Hematopoietic multipotent progenitor cell (in vitro differentiated cells): Measurements from ENCODE around the gene CAPN15. TPM values are rescaled to one million over a fixed set of nuclear protein-coding genes. Genes with fewer than 3 reads are reported as not detected.
"Not testable (repeated sequence)": the region's sequence is repeated elsewhere in the genome, so short reads cannot be mapped to it uniquely, and the experiment has no call there.

Experiments
- DNase-seq, 3 donors: peaks; one replicate each; pipeline ENCODE4 v3.0.0-alpha.2; 2011 to 2015; ENCODE audit warnings: low read depth in 2 of 3, low spot score in 2 of 3
- total RNA-seq: library from RNA; depleted of rRNA; stranded (reverse); fragments of >200 nt; gene quantifications from one replicate; pipeline ENCODE4 v1.2.3, GENCODE V29; 2012

Gene CAPN15
- total RNA-seq, 1 donor = 59.2 TPM

DNA sequence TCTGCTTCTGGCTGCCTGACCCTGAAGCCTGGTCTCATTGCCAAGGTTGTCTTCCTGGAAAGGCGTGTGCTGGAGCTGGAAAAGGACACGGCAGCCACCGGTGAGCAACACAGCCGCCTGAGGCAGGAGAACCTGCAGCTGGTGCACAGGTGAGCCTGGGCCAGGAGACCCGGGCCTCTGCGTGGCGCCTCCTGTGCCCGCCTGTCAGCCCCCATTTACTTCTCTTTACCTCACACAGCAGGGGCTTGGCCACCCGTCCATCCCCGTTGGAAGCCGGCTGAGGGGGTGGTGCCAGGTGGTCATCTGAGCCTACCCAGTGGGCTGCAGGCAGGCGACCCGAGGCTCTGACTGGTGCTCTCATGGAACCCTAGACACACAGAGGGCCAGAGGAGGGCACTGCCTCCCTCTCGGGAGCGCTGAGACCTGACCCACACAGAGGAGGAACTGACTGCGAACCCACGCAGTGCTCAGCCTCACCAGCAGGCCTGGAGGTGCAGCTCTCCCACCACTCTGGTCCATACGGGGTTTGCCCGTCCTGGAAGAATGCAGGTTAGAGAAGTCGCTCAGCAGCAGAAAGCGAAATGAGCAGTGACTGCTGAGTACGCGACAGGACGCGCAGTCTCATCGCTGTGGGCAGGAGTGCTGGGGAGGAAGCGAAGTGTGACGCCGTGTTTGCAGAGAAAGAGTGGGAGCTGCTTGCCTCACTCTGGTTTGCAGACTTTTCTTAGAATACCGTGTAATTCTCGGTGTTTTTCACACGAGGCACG, 21.9 kb upstream of the CAPN15 start:
- no peak for DNase-seq

DNA sequence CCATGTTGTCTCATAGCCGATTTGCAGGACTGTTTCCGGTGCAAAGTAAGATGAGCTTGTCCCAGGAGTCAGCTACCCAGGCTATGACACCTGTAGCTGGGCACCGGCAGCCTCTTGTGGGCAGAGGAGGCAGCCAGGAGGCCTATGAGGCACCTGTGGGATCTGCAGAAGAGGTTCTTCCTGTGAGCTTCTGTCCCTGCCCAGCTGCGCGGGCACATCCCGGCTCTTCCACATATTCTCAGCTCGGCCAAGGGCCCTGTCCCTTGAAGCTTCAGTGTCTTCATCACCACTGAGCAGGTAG, 21.3 kb upstream of the CAPN15 start:
- no peak for DNase-seq

DNA sequence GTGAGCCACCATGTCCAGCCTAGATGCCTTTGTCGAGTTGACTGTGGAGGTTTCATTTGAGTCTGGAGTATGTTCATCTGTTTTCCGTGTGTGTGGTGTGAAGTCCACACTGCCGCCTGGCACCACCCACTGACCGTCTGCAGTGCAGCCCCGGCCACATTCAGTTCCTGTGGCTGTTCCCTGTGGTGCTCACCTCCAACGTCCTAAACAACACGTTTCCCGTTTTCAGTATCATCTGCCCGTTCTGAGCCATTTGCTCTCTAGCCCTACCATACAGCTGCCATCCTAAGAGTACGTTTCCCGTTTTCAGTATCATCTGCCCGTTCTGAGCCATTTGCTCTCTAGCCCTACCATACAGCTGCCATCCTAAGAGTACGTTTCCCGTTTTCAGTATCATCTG, 20.0 kb upstream of the CAPN15 start:
- DNase-seq = not testable (repeated sequence)

DNA sequence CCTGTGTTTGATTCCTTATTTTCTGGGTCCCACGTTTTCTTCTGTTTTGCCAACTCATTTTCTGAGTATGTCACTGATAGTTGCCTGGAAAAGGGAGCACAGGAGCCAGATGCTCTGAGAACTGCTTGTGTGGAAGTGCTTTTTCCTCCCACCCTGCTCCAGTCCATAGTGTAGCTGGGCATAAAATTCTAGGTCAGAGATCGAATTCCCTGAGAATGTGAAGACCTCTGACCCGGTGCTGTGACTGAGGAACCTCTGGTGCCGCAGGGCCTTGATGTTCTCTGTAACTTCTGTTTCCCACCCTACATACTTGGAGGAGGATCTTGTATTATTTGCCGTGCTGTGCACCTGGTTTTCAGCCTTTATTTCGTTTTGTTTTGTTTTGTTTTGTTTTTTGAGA, 19.5 kb upstream of the CAPN15 start:
- DNase-seq = no peak

DNA sequence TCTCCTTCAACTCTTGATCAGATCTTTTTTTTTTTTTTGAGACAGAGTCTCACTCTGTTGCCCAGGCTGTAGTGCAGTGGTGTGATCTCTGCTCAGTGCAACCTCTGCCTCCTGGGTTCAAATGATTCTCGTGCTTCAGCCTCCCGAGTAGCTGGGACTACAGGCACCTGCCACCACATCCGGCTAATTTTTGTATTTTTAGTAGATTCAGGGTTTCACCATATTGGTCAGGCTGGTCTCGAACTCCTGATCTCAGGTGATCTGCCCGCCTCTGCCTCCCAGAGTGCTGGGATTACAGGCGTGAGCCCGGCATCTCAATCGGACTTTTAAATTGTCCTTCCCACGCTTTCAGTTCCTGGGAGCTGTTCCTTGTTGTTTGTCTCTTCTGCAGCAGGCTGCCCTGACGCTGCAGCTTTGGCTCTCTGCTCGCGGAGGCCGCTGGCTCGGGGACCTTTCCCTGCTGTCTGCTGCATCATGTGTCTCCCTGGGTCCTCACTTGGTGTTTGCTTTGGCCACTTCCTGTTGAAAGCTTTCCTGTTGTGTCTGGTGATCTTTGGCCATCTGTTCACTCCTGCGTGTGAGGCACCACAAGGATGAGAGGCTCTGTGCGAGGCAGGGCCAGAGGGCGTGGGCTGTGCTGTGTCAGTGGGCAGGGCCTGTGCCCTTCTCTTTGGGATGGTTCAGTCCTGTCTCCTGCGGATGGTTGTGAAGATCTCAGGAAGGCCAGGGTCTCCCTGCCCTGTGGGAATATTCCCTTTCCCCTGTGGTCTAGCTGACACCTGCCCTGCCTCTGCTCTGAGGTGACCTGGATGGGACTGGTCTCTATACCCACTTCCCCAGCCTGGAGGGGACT, 18.4 kb upstream of the CAPN15 start:
- DNase-seq = no peak

DNA sequence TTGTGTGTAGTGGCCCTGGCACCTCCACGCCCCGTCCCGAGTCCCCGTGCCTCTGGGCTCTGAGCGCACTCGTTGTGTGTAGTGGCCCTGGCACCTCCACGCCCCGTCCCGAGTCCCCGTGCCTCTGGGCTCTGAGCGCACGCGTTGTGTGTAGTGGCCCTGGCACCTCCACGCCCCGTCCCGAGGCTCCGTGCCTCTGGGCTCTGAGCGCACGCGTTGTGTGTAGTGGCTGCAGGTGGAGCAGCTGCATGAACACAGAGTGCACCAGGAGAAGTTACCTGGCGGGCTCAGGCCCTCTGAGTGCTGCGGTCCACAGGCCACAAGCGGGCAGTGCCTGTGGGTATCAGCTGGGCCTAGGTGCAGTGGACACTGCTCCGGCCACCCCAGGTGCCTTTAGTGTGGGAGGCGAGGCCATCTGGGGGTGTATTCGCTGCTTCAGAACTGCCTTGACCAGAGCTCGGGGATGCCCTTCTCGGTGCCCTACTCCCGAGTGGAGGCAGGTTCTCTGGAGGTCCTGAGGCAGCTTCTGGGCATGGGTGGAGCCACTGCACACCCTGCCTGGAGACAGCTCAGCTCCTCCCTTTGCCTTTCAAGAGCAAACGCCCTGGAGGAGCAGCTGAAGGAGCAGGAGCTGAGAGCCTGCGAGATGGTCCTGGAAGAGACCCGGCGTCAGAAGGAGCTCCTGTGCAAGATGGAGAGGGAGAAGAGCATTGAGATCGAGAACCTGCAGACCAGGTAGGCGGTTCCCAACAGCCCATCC, 17.3 kb upstream of the CAPN15 start:
- no peak for DNase-seq

DNA sequence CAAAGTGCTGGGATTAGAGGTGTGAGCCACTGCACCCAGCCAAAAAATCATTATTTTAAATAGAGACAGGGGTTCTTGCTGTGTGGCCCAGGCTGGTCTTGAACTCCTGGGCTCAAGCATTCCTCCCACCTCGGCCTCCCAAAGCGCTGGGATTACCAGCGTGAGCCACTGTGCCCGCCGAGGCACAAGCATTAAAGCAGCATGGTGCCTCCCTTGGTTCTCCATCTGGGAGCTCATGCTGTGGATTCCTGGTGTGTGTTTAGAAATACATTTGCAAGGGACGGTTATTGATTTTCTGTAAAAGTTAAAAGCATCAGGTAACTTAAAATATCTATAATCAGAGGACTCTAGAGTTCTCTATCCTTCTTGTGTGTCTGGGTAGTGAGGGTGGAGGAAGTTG, 14.7 kb upstream of the CAPN15 start:
- no peak for DNase-seq

DNA sequence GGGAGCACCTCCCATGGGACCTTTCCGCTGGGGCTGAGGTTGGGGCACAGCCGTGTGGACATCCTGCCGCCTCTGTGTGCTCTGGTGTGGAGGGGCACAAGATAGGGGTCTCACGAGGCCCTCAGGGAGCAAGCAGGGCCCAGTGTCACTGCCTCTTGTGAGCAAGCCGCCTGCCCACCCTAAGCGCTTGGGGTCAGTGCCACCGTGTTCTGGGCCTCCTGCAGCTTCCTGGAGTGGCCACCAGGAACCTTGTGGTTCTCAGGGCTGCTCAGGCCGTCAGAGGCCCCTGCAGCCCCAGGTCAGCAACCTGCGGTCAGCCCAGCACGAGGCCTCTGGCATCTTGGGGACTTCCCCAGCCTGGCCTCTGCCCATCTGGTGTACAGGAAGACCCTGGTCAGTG, 13.6 kb upstream of the CAPN15 start:
- DNase-seq = no peak

DNA sequence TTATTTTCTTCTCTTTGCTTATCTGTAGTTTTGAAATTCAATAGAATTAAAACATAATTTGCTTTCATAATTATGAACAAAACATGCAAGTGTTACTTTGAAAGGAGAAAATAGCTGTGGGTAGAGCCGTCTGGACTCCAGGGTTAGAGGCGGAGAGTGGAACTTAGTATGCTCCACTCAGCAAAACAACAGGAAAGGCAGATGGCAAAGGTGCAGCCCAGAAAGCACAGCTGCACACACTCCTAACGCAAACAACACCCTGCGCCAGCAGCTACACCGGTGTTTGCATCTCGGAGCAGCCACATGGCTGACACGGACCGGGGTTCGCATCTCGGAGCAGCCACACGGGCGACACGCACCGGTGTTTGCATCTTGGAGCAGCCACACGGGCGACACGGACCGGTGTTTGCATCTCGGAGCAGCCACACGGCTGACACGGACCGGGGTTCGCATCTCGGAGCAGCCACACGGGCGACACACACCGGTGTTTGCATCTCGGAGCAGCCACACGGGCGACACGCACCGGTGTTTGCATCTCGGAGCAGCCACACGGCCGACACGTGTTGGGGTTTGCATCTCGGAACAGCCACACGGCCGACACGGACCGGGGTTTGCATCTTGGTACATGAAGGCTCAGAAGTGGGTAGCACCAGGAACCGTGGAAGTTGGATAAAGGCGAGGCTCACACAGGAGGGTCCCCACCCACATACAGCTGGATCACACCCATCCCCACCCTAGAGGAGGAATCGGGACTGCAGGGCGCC, 12.2 kb upstream of the CAPN15 start:
- DNase-seq = no peak

DNA sequence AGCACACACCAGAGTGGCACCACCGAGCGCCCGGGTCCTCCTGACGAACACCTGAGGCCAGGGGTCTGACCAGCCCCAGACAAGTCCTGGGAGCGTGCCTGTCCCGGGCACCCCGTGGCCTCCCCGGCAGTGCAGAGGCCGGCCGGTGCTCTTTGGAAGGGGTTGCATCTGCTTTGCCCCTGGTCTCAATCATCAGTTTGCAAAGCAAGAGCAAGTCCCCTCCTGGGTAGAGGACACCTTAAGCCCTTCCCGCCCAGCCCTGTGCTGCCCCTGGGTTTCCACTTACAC, 11.6 kb upstream of the CAPN15 start:
- DNase-seq = no peak

DNA sequence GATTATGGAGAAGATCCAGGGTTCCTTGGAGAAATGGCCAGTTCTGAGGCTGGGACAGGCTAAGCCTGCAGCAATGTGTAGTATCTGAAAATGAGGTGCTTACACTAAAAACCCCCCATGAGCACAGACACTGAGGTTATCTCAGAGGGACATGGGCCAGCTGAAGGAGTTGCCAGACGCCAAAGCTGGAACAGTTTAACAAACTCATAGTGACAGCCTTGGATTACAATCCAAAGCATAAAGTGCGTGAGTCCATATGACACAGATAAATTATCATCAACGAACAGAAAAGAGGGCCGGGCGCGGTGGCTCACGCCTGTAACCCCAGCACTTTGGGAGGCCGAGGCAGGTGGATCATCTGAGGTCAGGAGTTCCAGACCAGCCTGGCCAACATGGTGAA, 11.2 kb upstream of the CAPN15 start:
- no peak for DNase-seq

GRCh38 chr16:518858-519257, 8.7 kb upstream of the CAPN15 start:
- DNase-seq = no peak

DNA sequence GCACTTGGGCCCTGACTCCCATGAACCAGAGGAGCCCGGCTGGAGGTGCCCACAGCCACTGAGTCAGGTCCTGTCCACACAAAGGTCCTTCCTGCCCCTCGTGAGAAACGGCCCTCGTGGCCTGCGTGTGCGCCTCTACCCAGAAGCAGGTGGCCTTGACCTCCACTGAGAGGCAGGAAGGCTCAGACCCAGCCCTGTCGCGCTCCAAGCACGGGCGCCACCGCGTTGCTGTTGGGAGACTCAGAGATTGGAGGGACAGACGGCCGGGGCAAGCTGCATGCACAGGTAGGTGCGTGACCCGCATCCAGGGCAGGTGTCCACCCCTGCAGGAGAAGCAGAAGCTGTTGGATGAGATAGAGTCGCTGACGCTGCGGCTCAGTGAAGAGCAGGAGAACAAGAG, 8.1 kb upstream of the CAPN15 start:
- no peak for DNase-seq

DNA sequence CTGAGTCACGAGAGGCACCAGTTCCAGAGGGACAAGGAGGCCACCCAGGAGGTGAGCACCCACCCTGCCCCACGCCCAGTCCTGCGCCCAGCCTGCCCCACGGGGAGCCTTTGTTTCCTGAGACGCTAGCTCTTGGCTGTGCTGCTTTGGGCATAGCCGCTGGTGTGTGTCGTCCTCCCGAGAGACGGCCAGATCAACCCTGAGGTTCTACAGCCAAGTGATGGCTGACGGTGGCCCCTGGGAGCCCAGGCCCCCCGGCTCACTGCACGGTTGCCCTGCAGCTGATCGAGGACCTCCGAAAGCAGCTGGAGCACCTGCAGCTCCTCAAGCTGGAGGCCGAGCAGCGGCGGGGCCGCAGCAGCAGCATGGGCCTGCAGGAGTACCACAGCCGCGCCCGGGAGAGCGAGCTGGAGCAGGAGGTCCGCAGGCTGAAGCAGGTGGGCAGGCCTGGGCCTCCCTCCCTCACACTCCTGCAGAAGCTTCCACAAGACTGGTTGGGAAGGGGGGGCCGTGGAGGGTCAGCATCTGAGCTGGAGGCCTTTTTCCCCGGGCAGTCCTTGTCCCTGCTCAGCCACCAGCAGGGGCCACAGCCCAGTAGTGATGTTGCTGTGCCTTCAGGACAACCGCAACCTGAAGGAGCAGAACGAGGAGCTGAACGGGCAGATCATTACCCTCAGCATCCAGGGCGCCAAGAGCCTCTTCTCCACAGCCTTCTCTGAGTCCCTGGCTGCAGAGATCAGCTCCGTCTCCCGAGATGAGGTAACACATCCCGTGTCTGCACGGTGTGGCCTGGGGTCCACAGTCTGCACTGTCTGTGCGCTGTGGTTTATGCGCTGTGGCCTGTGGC, 7.4 kb upstream of the CAPN15 start:
- no peak for DNase-seq

DNA sequence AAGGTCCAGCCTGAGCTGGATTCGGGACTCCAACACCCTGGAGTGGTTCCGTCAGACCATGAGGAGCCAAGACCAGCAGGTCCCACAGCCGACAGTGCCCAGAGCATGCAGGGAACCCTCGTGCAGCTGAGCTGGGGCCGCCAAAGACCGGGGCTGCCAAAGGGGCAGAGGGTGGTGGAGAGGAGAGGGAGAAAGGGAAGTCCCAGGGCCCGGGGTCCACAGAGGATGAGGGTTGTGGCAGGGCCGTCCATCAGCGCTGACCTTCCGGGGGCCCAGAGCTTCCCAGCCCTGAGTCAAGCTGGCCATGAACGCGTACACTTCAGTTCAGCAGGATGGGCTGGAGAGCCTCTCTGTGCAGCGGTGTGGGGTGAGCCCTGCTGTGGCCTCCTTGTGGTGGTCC, 6.7 kb upstream of the CAPN15 start:
- DNase-seq = no peak

DNA sequence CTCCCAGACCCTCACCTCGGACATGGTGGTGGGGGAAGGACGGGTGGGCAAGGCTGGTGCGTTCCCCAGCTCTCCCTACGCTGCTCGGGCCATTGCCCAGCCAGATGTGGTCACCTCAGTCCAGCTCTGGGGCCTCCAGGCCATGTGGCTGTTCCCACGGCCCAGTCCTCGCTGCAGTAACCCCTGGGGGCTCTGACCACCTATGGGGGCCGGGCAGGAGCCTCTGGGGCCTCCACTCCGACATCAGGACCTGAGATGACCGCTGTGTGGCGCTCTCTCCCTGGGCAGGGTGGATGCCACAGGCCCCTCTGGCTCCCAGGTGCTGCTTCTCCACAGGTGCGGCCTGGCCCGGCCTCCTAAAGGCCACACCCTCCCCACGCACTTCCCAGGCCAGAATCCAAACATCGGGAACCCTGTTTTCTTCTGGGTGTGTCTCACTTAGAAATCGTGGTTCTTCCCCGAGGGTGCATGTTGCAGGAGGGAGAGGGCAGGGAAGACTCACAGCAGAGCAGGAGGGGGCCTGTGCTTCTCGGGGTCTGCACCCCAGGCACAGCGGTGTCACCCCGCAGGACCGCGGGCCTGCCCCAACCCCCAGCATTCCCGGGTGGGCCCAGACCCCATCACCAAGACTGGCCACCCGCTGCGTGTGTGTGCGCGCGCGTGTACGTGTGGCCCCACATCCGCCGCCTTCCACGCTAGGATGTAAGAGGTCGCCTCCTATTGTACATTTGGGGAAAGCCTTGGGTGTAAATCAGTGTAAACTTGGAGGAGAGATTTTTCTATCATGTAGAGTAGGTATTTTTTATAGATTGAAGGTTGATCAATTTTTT, 5.9 kb upstream of the CAPN15 start:
- no peak for DNase-seq

DNA sequence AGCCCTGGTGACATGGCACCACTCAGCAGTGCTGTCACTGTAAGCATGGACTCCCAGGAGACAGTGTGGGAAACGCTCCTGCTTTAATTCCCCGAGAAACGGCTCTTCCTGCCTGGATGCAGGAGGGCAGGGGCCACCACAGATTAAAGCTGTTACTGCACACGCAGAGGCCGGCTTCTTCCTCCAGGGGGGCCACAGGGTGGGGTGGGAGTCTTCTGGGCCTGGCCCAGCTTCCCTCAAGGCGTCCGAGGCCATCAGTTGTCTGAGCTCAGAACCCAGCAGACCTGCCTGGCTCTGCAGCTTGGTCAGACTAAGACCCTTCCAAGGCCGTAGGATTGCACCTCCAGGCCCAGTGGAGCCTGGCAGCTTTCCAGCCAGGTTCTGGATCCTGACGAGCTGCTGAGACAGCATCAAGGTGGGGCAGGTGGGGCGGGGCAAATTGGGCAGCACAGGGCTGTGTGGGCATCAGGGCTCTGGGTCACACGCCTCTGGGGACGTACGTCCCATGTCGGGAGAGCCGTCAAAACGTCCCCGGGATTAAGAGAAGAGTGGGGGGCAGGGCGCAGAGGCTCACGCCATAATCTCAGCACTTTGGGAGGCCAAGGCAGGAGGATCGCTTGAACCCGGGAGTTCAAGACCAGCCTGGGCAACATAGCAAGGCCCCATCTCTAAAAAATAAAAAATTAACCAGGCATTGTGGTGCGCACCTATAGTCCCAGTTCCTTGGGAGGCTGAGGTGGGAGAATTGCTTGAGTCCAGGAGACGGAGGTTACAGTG, 5.0 kb upstream of the CAPN15 start:
- no peak for DNase-seq

GRCh38 chr16:523097-523741, 4.3 kb upstream of the CAPN15 start:
- no peak for DNase-seq
